Osteoblast (primary cell): ENCODE results near the gene TJP2. TPM values are rescaled to one million over a fixed set of nuclear protein-coding genes. Genes with fewer than 3 reads are reported as not detected.

Source experiments
- DNase-seq: peaks from one replicate; pipeline ENCODE4 v3.0.0; 2011; ENCODE audit warnings: low spot score, mixed read lengths; ENCODE audit not compliant: insufficient read length; ENCODE audit errors: missing footprints
- H2AFZ ChIP-seq: 2 replicates; pipeline ENCODE4 v1.6.0; 2011; ENCODE audit warnings: mild to moderate bottlenecking, low read length
- H3K27ac ChIP-seq: 2 replicates; pipeline ENCODE4 v1.5.1; 2011; ENCODE audit warnings: mild to moderate bottlenecking, low read depth, low read length, moderate library complexity
- H3K27me3 ChIP-seq: 2 replicates; pipeline ENCODE4 v1.6.0; 2012; ENCODE audit warnings: mild to moderate bottlenecking, control low read depth, inconsistent platforms, low read length, moderate library complexity; ENCODE audit not compliant: insufficient read depth
- H3K36me3 ChIP-seq: 2 replicates; pipeline ENCODE4 v1.5.1; 2011; ENCODE audit warnings: mild to moderate bottlenecking, low read length, control low read depth, moderate library complexity; ENCODE audit not compliant: insufficient read depth
- H3K4me1 ChIP-seq: 2 replicates; pipeline ENCODE4 v1.5.1; 2011; ENCODE audit warnings: mild to moderate bottlenecking, low read length, control low read depth, moderate library complexity; ENCODE audit not compliant: insufficient read depth
- H3K4me2 ChIP-seq: 2 replicates; pipeline ENCODE4 v1.6.0; 2011; ENCODE audit warnings: mild to moderate bottlenecking, low read length; ENCODE audit not compliant: insufficient read depth
- H3K4me3 ChIP-seq: fragments of 200-600 bp; sonication (generic); 3 replicates; pipeline ENCODE4 v1.5.1; 2012; ENCODE audit warnings: mild to moderate bottlenecking, low read length, inconsistent platforms; ENCODE audit not compliant: insufficient read depth
- H3K79me2 ChIP-seq: 2 replicates; pipeline ENCODE4 v1.6.0; 2012; ENCODE audit warnings: mild to moderate bottlenecking, low read length, control low read depth, inconsistent platforms; ENCODE audit not compliant: insufficient read depth
- H3K9me3 ChIP-seq: 2 replicates; pipeline ENCODE4 v1.5.1; 2011; ENCODE audit warnings: low read depth, low read length, control low read depth
- H4K20me1 ChIP-seq: 2 replicates; pipeline ENCODE4 v1.6.0; 2012; ENCODE audit warnings: mild to moderate bottlenecking, low read length, control low read depth; ENCODE audit not compliant: insufficient read depth
- CTCF ChIP-seq: IDR thresholded peaks from 2 replicates; pipeline ENCODE4 v1.5.1; 2011; ENCODE audit warnings: mild to moderate bottlenecking, low read depth, low read length, moderate library complexity; ENCODE audit errors: extremely low read depth
- total RNA-seq: library from RNA; depleted of rRNA; stranded (reverse); fragments of >200 nt; gene quantifications from 2 replicates; pipeline ENCODE4 v1.2.3, GENCODE V29; 2012

The TJP2 gene
- total RNA-seq, 1 donor, result 28.6 TPM

GRCh38 chr9:69192214-69192613 is 18.1 kb downstream of the TJP2 start:
- no peak overlapping the region for H2AFZ ChIP-seq
- DNase-seq, result no peak
- no peak overlapping the region for H3K4me3 ChIP-seq
- peaks cover 87% of the 10 kb centered on the region for H3K79me2 ChIP-seq
- H3K36me3 ChIP-seq, result no peaks in the 10 kb centered on the region
- peaks cover 10% of the 10 kb centered on the region for H3K4me1 ChIP-seq
- peaks cover 7% of the 10 kb centered on the region for H4K20me1 ChIP-seq
- no peak overlapping the region for H3K4me2 ChIP-seq
- H3K27me3 ChIP-seq, result no peaks in the 10 kb centered on the region
- TF ChIP-seq CTCF, result no peak
- no peaks in the 10 kb centered on the region for H3K9me3 ChIP-seq
- H3K27ac ChIP-seq, result no peak overlapping the region

GRCh38 chr9:69193685-69194032 is 19.6 kb downstream of the TJP2 start:
- Histone ChIP-seq H3K36me3 (no peaks in the 10 kb centered on the region), H3K4me2 (no peak overlapping the region), H4K20me1 (peaks cover 7% of the 10 kb centered on the region), H3K79me2 (peaks cover 83% of the 10 kb centered on the region), H3K4me1 (peaks cover 3% of the 10 kb centered on the region), H3K4me3 (no peak overlapping the region), H3K27me3 (no peaks in the 10 kb centered on the region), H2AFZ (no peak overlapping the region), H3K27ac (no peak overlapping the region), H3K9me3 (no peaks in the 10 kb centered on the region)
- no peak for TF ChIP-seq CTCF
- DNase-seq, result no peak

GRCh38 chr9:69194702-69195418 is 20.8 kb downstream of the TJP2 start:
- no peaks in the 10 kb centered on the region for H3K36me3 ChIP-seq
- H3K27ac ChIP-seq, result no peak overlapping the region
- no peak overlapping the region for H3K4me3 ChIP-seq
- DNase-seq, result no peak
- no peak for TF ChIP-seq CTCF
- H2AFZ ChIP-seq, result no peak overlapping the region
- H3K79me2 ChIP-seq, result peaks cover 83% of the 10 kb centered on the region
- peaks cover 11% of the 10 kb centered on the region for H4K20me1 ChIP-seq
- no peaks in the 10 kb centered on the region for H3K27me3 ChIP-seq
- H3K4me1 ChIP-seq, result peaks cover 3% of the 10 kb centered on the region
- no peaks in the 10 kb centered on the region for H3K9me3 ChIP-seq
- no peak overlapping the region for H3K4me2 ChIP-seq

- no peak for TF ChIP-seq CTCF
- Histone ChIP-seq H3K4me2 (no peak overlapping the region), H3K27me3 (no peaks in the 10 kb centered on the region), H3K27ac (no peak overlapping the region), H4K20me1 (peaks cover 19% of the 10 kb centered on the region), H3K36me3 (no peaks in the 10 kb centered on the region), H3K79me2 (peaks cover 83% of the 10 kb centered on the region), H2AFZ (no peak overlapping the region), H3K4me3 (no peak overlapping the region), H3K4me1 (peaks cover 3% of the 10 kb centered on the region), H3K9me3 (no peaks in the 10 kb centered on the region)
- DNase-seq, result no peak
Measured at GRCh38 chr9:69195668-69196067, 21.6 kb downstream of the TJP2 start.
